Measurements from ENCODE around the gene ATXN1. TPM values are rescaled to one million over a fixed set of nuclear protein-coding genes. Genes with fewer than 3 reads are reported as not detected.

The ATXN1 gene
- total RNA-seq, 4 donors from 2014 or later = 48.7 to 166 (median 105) TPM

DNA sequence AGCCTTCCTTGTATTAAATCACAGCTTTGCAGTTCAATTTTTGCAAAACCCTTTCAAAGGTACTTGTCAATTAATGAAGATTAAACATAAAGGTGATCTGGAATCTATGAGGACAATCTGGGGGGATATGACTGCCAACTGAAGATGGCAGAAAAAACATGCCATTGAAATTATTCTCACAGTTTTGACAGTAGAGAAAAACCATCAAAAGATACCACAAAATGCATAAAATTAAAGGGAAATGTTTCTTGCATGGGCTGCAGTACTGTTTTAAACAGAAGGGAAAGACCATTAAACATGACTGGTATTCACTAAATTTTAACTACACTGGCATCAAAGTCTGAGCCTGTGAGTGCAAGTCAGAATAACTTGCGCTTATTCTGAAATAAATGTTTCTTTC lies 194.2 kb downstream of the ATXN1 start:
- in situ Hi-C loops (cut with MboI; ENCODE audit: low pct_ligation_motif_present in 1 of 4, low pct_unique_long_range_greater_than_20kb in 1 of 4, low sequenced_read_pairs in 3 of 4) = no loop called here
- TF ChIP-seq POLR2A (IDR thresholded peaks at IDR 0.05) (no peak), EP300 (IDR thresholded peaks at IDR 0.05; ENCODE audit: low read depth) (no peak), POLR2AphosphoS5 (IDR thresholded peaks at IDR 0.05) (no peak)
- TF ChIP-seq, protein P1, sequence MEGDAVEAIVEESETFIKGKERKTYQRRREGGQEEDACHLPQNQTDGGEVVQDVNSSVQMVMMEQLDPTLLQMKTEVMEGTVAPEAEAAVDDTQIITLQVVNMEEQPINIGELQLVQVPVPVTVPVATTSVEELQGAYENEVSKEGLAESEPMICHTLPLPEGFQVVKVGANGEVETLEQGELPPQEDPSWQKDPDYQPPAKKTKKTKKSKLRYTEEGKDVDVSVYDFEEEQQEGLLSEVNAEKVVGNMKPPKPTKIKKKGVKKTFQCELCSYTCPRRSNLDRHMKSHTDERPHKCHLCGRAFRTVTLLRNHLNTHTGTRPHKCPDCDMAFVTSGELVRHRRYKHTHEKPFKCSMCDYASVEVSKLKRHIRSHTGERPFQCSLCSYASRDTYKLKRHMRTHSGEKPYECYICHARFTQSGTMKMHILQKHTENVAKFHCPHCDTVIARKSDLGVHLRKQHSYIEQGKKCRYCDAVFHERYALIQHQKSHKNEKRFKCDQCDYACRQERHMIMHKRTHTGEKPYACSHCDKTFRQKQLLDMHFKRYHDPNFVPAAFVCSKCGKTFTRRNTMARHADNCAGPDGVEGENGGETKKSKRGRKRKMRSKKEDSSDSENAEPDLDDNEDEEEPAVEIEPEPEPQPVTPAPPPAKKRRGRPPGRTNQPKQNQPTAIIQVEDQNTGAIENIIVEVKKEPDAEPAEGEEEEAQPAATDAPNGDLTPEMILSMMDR (IDR thresholded peaks at IDR 0.05) = no peak
- WGBS, 2 donors (ENCODE audit: low coverage in 1 of 2) = 80 to 100% methylated on average over 1 of the region's 1 CpG
- Histone ChIP-seq H3K27ac (no peak overlapping the region), H3K27me3 (no peaks in the 10 kb centered on the region), H3K4me1 (peaks cover 0 to 16% (median 7%) of the 10 kb centered on the region in 4 donors), H3K4me3 (no peak overlapping the region), H3K9me3 (no peaks in the 10 kb centered on the region), H3K36me3 (no peaks in the 10 kb centered on the region)
- DNase-seq = no peak
- intact Hi-C loops (cut with DNase I; ENCODE audit: low total_unique reads) = no loop called here

DNA sequence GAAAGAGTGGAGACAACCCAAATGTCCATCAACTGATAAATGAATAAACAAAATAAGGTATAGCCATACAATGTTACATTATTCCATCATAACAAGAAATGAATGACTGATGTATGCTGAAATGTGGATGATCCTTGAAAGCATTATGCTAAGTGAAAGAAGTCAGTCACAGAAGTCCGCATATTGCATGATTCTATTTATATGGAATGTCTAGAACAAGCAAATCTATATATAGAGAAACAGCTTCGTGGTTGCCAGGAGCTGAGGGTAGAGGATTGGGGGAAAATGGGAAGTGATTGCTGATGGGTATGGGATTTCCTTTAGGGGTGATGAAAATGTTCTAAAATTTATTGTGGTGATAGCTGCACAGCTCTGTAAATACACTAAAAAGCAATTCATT lies 196.8 kb downstream of the ATXN1 start:
- H3K4me1 ChIP-seq = peaks cover 0 to 16% (median 7%) of the 10 kb centered on the region in 4 donors
- H3K27me3 ChIP-seq = no peaks in the 10 kb centered on the region
- no peak for DNase-seq
- in situ Hi-C loops (cut with MboI; ENCODE audit: low pct_ligation_motif_present in 1 of 4, low pct_unique_long_range_greater_than_20kb in 1 of 4, low sequenced_read_pairs in 3 of 4) = no loop called here
- intact Hi-C loops (cut with DNase I; ENCODE audit: low total_unique reads) = no loop called here
- no peak overlapping the region for H3K27ac ChIP-seq
- H3K9me3 ChIP-seq = no peaks in the 10 kb centered on the region
- H3K4me3 ChIP-seq = no peak overlapping the region
- no peak for TF ChIP-seq POLR2AphosphoS5 (IDR thresholded peaks at IDR 0.05)
- no peak for TF ChIP-seq POLR2A (IDR thresholded peaks at IDR 0.05)
- TF ChIP-seq, protein P1 (IDR thresholded peaks at IDR 0.05) = no peak
- no peak for TF ChIP-seq EP300 (IDR thresholded peaks at IDR 0.05; ENCODE audit: low read depth)
- H3K36me3 ChIP-seq = no peaks in the 10 kb centered on the region
- 57 to 73% methylated on average over 2 of the region's 2 CpGs for WGBS, 2 donors (ENCODE audit: low coverage in 1 of 2)

DNA sequence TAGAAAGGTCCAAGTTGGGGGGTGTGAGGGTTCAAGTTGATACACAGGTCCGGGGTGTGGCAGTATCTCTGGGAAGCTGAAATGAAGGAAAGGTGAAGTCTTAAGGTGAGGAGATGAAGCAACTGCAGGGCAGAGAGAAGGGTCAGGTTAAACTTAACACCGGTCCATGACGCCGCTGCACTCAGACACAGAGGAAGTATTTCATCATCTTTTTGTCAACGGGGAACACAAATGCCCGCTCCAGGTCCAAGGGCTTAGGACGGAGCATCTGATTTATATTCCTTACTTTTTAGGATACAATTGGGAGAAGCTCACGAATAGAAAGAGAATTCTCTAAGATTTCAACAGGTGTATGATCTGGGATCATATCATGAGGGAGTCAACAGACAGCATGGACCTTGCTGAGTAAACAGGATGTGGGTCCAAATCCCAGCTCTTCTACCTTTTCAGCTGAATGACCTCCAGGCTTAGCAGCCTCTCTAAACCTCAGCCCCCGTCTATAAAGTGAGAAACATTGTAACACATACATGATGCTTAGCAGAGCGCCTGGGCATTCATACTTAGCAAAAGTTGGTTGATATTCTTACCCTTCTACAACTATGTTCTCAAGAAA lies 197.5 kb downstream of the ATXN1 start:
- in situ Hi-C loops (cut with MboI; ENCODE audit: low pct_ligation_motif_present in 1 of 4, low pct_unique_long_range_greater_than_20kb in 1 of 4, low sequenced_read_pairs in 3 of 4) = no loop called here
- Histone ChIP-seq H3K36me3 (no peaks in the 10 kb centered on the region), H3K9me3 (no peaks in the 10 kb centered on the region), H3K27ac (no peak overlapping the region), H3K27me3 (no peaks in the 10 kb centered on the region), H3K4me1 (peaks cover 0 to 15% (median 6%) of the 10 kb centered on the region in 4 donors), H3K4me3 (no peak overlapping the region)
- DNase-seq = no peak
- intact Hi-C loops (cut with DNase I; ENCODE audit: low total_unique reads) = no loop called here
- TF ChIP-seq EP300 (IDR thresholded peaks at IDR 0.05; ENCODE audit: low read depth) (no peak), POLR2A (IDR thresholded peaks at IDR 0.05) (no peak), POLR2AphosphoS5 (IDR thresholded peaks at IDR 0.05) (no peak)
- TF ChIP-seq, protein P1 (IDR thresholded peaks at IDR 0.05) = no peak
- WGBS, 2 donors (ENCODE audit: low coverage in 1 of 2) = 94 to 97% methylated on average over 7 to 10 of the region's 10 CpGs

DNA sequence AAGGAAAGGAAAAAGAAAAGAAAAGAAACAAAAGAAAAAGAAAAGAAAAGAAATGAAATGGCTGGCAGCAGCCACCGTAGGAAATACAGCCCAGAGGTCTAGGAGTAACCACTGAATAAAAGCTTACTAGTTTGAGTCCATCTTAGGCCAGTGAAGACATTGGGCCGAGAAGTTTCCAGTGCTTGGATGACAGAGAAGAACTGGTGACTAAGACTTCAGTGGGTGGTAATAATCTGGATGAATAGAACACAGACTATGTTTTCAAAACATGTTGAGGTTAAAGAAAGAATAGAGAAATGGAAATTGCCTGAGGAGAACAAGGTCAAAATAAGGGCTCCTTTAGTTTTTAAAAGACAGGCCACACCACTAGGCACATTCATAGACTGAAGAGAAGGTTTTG lies 198.8 kb downstream of the ATXN1 start:
- no peak for TF ChIP-seq POLR2AphosphoS5 (IDR thresholded peaks at IDR 0.05)
- no peak for TF ChIP-seq EP300 (IDR thresholded peaks at IDR 0.05; ENCODE audit: low read depth)
- 42 to 98% methylated on average over 2 of the region's 2 CpGs for WGBS, 2 donors (ENCODE audit: low coverage in 1 of 2)
- Histone ChIP-seq H3K36me3 (no peaks in the 10 kb centered on the region), H3K27me3 (no peaks in the 10 kb centered on the region), H3K9me3 (no peaks in the 10 kb centered on the region), H3K4me1 (peaks cover 0 to 7% (median 2%) of the 10 kb centered on the region in 4 donors), H3K4me3 (no peak overlapping the region), H3K27ac (no peak overlapping the region)
- intact Hi-C loops (cut with DNase I; ENCODE audit: low total_unique reads) (no loop called here), in situ Hi-C loops (cut with MboI; ENCODE audit: low pct_ligation_motif_present in 1 of 4, low pct_unique_long_range_greater_than_20kb in 1 of 4, low sequenced_read_pairs in 3 of 4) (no loop called here)
- no peak for DNase-seq

DNA sequence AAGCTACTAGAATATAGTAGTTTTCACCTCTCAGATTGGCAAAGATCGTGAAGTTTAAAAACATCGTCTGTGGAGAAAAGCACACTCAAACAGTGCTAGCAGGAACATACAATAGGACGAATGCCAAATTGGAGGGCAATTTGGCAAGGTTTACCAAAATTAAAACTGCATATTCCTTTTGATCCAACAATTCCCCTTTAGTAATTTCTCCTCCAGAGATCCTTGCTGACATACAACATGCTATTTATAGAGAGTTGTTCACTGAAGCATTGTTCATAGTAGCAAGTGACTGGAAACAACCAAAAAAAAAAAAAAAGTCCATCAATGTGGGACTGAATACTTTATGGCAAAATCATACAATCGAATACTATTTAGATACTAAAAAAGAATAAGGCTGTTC lies 202.2 kb downstream of the ATXN1 start:
- H3K9me3 ChIP-seq = no peaks in the 10 kb centered on the region
- no peaks in the 10 kb centered on the region for H3K36me3 ChIP-seq
- intact Hi-C loops (cut with DNase I; ENCODE audit: low total_unique reads) (no loop called here), in situ Hi-C loops (cut with MboI; ENCODE audit: low pct_ligation_motif_present in 1 of 4, low pct_unique_long_range_greater_than_20kb in 1 of 4, low sequenced_read_pairs in 3 of 4) (no loop called here)
- H3K27ac ChIP-seq = no peak overlapping the region
- no peaks in the 10 kb centered on the region for H3K27me3 ChIP-seq
- TF ChIP-seq POLR2AphosphoS5 (IDR thresholded peaks at IDR 0.05) (no peak), EP300 (IDR thresholded peaks at IDR 0.05; ENCODE audit: low read depth) (no peak), POLR2A (IDR thresholded peaks at IDR 0.05) (no peak)
- TF ChIP-seq, protein P1 (IDR thresholded peaks at IDR 0.05) = no peak
- no peak for DNase-seq
- H3K4me3 ChIP-seq = no peak overlapping the region
- WGBS, 2 donors (ENCODE audit: low coverage in 1 of 2) = 36 to 44% methylated on average over 4 of the region's 4 CpGs
- H3K4me1 ChIP-seq = peaks cover 0 to 7% (median 2%) of the 10 kb centered on the region in 4 donors

All from transverse colon (tissue), 4 donors.